Measurements from ENCODE around the gene TTC5.

DNA sequence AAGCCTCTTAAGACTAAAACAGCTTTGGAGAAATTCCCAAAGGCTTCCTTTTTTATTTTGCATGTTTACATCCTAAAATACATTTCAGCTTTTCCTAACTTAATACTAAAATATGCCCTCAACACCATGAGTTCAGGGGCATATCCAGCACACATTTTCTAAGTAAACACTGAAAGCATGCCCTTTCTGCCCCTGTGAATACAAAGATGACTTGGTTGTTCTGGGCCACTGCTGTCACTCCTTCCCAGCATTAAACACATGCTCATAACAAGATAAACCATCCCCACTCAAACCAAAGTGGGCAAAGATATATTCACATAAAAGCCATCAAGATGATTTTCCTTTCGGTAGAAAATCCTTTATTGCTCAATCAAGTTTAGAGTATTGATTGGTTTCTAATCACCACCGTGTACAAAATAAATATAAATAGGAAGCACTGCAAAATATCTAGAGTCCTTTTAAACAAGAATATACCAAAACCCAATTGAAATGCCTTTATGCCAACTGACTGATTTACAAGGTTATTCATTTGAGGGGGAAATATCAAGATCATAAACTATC, 25.4 kb upstream of the TTC5 start:
- TF ChIP-seq, protein P1, sequence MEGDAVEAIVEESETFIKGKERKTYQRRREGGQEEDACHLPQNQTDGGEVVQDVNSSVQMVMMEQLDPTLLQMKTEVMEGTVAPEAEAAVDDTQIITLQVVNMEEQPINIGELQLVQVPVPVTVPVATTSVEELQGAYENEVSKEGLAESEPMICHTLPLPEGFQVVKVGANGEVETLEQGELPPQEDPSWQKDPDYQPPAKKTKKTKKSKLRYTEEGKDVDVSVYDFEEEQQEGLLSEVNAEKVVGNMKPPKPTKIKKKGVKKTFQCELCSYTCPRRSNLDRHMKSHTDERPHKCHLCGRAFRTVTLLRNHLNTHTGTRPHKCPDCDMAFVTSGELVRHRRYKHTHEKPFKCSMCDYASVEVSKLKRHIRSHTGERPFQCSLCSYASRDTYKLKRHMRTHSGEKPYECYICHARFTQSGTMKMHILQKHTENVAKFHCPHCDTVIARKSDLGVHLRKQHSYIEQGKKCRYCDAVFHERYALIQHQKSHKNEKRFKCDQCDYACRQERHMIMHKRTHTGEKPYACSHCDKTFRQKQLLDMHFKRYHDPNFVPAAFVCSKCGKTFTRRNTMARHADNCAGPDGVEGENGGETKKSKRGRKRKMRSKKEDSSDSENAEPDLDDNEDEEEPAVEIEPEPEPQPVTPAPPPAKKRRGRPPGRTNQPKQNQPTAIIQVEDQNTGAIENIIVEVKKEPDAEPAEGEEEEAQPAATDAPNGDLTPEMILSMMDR (IDR thresholded peaks at IDR 0.05) = no peak
- TF ChIP-seq POLR2A (IDR thresholded peaks at IDR 0.05) = no peak
- TF ChIP-seq POLR2AphosphoS5 (IDR thresholded peaks at IDR 0.05) = no peak
